Islet of Langerhans (tissue), 1 donor: ENCODE measurements around the gene SCN4A.
"Not testable (repeated sequence)": the region's sequence is repeated elsewhere in the genome, so short reads cannot be mapped to it uniquely, and the experiment has no call there.

Experiments used
- FAIRE-seq: peaks from one replicate; lab custom pipeline; 2011; peaks lifted over from hg19 to GRCh38; lab: Jason Lieb, UNC

SCN4A gene

DNA sequence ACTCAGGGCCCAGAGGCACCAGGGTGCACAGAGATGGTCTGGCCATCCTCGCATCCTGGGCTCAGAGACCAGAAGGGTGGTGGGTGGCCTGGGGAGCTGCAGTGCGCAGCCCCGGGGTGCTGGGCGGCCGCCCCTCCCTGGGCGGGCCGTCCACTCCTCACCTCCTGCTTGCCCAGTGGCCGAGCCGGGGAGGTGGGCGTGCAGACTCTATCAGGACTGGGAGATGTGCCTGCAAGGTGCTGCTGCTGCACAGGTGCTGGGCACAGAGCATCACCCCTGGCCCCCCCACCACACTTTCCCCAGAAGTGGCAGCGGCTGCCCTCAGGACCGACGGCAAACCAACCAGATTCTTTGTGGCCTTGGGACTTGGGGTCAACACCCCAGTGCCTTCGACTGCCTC lies at the start of gene SCN4A:
TSS of gene SCN4A (minus strand) at position 123 of the 400 bp plus-strand sequence. CDS start at position 46, 77 bp downstream.
- no peak for FAIRE-seq

DNA sequence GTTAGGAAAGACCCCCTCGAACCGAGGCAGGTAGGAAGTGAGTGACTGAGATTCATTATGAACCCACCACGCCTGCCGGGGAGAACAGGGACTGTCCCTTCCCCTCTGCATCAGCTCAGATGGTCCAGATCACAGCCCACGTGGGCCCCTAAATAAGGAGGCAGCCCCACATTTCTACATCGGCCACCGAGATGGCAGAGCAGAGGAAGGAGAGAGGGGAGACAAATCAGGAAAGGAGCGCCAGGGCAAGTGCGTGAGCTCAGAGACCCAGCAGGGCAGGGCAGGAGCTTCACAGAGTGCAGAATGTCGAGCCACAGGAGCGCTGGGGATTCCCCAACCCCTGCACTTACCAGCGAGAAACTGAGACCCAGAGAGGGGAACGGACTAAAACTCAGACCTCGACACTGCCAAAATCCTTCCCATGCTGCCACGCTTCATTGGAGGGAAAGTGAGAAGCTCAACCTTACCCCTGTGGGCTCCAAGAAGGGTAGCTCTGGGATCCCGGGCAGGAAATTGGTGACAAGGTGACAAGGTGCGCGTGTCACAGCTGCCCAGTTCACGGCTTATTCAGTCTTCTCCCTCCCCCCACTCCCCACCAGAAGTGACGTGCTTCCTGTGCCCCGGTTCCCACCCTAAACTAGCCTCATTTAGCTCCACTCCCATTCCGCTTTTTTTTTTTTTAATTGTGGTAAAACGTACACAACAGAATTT lies 47.5 kb upstream of the SCN4A start, which contains the start of gene ICAM2:
TSS of gene ICAM2 (minus strand) at position 578 of the 711 bp plus-strand sequence. CDS start 13,942 bp downstream, outside the sequence.
- no peak for FAIRE-seq

DNA sequence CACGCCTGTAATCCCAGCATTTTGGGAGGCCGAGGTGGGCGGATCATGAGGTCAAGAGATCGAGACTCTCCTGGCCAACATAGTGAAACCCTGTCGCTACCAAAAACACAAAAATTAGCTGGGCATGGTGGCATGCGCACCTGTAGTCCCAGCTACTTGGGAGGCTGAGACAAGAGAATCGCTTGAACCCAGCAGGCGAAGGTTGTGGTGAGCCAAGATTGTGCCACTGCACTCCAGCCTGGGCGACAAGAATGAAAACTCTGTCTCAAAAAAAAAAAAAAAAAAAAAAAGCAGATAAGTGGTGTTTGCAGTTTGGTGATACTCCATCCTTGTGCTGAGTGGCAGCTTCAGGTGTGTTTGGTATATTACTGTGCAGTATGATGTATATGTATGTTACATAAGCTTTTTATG lies 46.8 kb upstream of the SCN4A start:
- FAIRE-seq, result not testable (repeated sequence)

DNA sequence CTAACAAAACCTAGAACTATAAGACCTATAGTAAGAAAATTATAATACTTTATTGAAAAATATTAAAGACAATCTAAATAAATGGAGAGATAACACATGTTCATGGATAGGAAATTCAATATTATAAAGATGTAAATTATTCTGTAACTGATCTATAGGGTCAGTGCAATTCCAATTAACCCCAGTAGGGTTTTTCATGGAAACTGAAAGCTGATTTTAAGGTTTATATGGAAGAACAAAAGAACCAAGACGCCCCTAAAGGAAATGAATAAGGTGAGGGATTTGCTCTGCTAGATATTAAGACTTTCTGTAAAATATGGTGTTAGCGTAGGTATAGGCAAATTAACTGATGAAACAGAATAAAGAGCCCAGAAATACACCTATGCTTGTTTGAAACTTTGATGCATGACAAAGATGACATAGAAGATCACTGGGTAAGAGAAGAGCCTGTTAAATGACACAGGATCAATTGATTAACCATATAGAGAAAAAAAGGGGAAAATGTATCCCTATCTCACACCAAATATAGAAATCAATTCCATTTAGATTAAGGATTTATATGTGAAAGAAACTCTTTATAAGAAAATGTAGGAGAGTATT lies 44.8 kb upstream of the SCN4A start:
- no peak for FAIRE-seq

DNA sequence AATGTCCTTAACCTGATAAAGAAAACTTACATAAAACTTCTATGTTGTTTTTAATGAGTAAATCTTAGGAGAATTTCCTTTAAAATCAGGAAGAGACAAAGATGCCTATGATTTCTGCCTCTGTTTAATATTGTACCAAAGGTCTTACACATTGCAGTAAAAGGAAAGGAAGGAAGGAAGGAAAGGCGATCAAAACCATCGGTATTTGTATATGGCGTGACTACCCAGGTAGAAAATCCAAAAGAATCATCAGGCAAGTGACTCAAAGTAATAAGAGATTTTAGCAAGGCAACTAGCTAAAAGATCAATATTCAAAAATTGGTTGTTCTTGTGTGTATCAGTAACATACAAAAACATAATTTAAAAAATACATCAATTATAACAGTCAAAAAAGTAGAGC lies 44.3 kb upstream of the SCN4A start:
- FAIRE-seq, result no peak

DNA sequence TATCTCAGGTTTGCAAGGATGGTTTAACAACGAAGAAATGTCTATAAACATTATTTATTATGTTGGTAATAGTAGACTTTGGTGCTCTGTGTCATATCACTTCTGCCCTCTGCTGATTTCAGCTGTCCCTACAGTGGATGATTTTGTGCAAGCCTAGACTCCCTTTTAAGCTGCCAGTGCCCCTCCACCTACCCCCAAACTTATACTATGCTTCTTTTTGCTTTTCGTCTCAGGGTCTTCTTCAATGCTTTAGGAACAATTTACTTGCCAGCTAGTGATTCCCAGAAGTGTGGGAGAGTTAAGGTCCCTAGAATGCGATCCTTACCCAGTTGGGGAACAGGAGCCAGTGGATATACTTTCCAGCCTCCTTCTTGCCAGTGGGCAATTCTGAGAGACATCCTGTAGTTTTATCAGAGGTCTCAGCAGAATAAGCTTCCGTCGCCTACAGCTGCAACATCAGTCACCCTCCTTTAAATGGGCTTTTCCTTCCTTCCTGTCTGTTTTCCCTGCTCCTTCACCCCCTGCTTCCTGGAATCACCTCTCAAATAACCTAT lies 43.6 kb upstream of the SCN4A start:
- no peak for FAIRE-seq

DNA sequence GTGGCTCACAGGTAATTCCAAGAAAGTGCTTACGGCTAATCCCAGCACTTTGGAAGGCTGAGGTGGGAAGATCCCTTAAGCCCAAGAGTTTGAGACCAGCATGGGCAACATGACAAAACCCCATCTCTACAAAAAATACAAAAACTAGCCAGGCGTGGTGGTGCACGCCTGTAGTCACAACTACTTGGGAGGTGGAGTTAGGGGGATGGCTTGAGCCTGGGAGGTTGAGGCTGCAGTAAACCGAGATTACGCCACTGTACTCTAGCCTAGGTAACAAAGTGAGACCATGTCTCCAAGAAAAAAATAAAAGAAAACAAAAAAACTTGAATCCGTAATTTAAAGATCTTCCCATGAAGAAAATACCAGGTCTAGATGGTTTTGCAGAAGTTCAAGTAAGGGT lies 42.7 kb upstream of the SCN4A start:
- FAIRE-seq, result no peak

DNA sequence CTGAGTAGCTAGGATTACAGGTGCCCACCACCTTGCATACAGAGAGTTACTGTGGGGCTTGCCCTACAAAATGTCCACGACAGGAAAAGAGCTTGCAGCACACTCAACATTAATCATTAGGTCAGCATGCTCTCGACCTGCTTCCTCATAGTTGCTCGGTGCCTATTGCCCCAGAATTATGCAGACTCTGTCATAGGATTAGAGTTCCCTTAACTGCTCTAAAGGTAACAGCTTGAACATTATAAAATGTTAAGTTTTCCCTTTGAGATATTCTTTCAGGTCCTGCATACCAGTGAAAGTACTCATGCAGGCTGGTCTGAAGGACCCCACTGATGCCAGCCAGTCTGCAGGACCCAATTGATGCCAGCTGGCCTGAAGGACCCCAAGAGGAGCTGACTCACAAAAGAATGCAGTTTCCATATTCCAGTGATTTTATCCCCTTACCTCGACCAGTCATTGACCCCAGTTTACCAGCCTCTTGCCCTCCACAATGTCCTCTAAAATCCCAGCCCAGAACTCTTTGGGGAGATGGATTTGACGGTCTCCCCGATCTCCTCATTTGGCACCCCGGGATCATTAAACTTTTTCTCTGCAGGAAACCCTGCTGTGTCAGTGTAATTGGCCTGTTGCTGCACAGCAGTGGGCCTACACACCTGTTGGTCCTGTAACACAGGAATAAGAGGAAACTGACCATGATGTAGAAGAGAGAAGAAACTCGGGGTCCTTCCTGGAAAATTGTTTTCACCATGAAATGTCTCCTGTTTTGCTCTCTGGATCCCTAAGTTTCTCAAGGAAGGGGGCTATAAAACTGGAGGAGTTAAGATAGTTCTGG lies 37.1 kb upstream of the SCN4A start:
- FAIRE-seq, result no peak

DNA sequence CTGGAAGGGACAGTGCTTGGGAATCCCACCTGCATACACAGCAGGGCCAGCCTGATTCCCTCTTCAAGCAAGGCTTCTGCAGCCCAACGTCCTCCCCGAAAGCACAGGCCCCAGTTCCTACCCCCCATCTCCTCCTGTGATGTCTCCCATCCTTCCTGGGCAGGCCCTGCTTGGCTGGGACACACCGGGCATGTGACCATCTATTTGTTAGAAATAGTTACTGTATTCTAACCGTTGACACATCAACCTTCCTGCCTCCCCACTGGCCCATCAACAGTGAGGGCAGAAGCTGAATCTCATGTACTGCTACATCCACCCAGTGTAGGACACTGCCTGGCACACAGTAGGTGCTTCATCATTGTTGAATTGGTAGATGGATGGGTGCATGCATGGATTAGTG lies 36.1 kb upstream of the SCN4A start:
- no peak for FAIRE-seq

DNA sequence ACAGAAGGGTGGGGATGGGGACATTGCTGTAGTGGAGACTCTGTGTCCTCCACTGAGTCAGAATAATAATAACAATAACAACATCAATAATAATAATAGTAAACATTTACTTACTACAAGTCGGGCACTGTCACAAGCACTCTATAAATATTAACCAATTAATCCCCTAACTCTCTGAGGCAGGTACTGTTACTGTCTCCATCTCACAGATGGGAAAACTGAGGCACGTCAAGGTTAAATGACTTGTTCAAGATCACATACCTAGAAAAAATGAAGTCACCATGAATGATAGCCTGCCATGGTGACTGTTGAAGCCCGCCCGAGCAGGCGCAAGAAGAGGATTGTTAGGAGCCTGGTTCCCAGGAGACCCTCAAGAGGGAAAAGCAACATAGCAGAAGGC lies 35.6 kb upstream of the SCN4A start:
- no peak for FAIRE-seq

DNA sequence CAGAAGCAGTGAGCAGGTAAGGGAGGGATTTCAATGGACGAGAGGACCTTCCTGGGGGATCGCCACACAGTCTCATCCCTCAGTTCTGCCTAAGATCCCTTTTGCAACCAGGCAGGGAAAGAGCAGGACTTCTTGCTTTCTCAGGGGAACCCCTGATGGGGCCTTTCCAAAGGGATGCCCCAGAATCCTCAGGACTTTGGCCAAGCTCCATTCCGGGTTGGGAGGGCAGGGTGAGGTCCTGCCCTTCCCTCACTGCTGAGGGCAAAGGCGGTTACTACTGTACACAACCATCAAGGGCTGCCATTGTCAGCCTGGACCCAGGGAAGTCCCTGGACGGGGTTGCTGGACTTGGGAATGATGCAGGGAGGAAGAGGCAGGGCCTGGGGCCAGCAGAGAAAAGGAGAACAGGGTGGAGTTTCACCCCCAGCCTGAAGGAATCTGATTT lies 35.1 kb upstream of the SCN4A start:
- no peak for FAIRE-seq

DNA sequence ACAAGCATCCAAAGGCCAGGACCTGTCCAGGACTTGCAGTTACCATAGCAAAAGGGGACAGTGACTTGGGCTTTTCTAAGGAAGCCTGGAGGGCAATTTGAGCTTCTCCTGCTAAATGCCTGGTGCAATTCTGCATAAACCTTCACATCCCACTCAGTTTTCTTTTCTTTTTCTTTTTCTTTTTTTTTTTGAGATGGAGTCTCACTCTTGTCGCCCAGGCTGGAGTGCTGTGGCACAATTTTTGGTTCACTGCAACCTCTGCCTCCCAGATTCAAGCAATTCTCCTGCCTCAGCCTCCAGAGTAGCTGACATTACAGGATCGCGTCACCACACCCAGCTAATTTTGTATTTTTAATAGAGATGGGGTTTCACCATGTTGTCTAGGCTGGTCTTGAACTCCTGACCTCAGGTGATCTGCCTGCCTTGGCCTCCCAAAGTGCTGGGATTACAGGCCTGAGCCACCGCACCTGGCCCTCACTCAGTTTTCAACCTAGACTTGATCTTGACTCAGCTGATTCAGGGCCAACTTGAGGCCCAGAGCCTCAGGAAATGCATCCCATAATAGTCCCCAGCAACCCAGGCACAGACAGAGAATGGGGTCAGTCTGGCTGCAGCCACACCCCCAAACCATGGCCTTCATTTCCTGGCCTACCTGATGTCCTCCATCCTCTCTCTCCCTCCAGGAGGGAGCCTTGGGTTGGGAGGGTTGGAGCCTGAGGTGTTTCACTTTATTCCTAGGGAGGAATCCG lies 34.5 kb upstream of the SCN4A start:
- not testable (repeated sequence) for FAIRE-seq

DNA sequence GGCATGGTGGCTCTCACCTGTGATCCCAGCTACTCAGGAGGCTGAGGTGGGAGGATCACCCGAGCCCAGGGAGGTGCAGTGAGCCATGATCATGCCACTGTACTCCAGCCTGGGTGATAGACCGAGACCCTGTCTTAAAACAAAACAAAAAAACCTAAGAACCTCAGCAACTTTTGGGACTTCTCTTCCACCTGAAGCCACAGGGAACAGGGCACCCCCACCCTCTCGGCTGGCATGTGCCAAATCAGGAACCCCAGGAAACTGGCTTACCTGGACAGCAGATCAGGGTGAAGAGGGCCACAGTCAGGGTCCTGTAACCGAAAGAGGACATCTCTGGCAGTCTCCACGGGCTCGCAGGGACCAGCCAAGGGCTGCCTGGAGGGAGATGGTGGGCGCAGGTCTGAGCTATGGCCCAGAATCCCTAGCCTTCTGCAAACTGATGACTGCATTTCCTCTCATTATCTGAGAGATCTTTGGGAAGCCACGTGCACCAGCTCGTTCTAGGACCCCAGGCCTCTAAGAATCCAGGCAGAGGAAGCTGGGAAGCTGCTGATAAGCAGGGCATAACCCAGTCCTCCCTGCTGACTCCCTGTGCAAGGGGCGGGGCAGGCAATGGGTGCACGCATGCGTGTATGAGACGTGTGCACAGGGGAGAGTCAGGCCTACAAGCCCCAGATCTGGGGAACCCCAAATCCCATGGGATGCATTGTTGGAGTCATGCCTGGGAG lies 33.8 kb upstream of the SCN4A start:
- FAIRE-seq, result no peak

DNA sequence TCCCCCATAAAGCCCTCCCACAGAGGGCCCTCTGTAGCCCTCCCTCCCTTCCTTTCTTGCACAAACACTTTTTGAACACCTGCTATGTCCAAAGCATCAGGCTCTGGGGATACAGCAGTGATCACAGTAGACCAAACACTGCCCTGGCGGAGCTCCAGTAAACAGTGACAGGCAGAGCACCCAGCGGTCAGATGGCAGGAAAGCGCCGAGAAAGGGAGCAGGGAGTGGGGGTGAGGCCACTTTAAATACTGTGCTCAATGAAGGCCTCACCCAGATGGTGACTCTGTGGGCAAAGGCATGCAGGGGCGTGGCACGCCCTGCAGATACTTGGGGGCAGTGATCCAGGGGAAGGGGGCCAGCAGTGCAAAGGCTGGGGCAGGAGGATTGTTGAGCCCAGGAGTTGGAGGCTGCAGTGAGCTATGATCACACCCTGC lies 33.0 kb upstream of the SCN4A start:
- FAIRE-seq, result no peak

DNA sequence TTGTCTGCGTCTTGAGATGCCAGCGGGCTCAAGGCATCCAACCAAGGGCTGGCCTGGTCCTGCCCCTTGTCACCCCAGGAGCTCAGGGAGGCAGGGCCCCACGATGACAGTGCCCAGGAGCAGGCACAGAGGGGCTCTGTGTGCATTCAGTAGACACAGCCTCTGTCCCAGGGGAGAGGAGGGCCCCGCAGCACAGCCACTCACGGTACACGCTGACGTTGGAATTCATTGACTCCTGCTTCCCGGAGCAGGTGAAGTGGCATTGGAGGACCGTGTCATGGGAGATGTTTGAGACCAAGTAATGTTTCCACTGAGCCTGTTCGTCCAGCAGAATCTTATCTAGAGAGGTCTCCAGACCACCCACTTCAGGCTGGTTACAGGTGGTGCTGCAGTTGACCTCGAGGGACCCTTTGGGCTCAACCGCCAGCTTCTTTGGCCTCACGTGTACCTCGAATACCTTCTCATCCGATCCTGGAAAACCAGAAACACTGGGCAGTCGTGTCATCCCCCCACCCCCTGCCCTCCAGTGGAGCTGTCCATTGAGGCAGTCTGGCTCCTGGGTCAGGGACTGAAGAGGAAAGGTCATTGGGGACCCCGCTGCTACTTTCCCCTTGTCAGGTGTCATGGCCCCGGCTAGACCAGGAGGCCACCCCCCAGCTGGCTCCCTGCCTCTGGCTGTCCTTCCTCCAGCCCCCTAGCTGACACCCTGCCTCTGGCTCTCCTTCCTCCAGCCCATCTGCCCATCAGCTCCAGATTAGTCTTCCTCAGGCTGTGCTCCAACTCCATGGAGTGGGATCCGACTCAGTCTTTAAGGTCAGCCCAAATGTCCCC lies 32.4 kb upstream of the SCN4A start:
- FAIRE-seq, result no peak

DNA sequence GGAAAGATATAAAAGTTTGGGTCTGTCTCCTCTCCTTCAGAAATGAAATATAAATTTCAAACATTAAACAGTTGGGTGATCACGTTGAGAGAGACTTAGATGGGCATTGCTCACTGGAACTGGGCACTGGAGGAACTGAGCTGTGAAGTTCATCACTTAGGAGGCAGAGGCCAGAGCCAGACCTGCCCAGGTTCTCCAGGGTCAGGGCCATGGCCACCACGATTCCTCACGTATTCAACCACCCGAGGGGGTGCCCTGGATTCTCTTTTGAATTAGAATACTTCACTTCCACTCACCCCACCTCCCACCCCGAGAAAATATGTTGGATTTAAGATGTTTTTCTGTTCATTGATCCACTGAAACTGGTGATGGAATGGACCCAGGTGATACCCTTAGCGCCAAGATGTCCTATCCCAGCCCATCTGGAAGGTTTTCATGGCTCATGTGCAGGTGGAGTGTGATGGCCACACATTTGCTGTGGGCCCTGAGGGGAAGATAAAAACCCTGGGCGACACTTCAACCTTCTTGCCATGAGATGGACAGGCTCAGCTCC lies 31.6 kb upstream of the SCN4A start:
- FAIRE-seq, result no peak

DNA sequence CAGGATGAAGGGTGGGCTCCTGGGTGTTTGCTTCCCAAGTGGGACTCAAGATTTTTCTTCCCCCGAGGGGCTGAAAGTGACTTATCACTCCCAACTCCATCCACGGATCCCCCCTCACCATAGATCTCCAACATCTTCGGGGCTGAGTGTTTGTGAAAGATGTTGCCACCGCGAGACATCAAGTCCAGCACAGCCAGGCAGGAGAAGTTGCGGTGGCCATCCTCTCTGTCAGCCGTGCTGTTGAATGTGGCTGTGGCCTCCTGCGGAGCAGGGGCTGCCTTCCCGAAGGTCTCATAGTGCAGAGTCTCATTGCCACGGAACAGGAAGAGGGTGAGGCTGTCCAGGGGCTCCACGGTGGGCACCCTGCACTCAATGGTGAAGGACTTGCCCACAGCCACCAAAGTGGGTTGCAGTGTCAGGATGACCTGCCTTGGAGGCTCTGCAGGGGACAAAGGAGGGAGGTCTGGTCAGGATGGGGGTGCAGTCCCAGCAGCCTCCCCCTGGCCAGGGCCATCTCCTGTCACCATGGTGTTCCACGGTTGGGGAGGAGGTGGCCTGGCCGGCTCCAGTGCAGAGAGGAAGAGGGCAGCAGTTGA lies 30.9 kb upstream of the SCN4A start:
- no peak for FAIRE-seq

DNA sequence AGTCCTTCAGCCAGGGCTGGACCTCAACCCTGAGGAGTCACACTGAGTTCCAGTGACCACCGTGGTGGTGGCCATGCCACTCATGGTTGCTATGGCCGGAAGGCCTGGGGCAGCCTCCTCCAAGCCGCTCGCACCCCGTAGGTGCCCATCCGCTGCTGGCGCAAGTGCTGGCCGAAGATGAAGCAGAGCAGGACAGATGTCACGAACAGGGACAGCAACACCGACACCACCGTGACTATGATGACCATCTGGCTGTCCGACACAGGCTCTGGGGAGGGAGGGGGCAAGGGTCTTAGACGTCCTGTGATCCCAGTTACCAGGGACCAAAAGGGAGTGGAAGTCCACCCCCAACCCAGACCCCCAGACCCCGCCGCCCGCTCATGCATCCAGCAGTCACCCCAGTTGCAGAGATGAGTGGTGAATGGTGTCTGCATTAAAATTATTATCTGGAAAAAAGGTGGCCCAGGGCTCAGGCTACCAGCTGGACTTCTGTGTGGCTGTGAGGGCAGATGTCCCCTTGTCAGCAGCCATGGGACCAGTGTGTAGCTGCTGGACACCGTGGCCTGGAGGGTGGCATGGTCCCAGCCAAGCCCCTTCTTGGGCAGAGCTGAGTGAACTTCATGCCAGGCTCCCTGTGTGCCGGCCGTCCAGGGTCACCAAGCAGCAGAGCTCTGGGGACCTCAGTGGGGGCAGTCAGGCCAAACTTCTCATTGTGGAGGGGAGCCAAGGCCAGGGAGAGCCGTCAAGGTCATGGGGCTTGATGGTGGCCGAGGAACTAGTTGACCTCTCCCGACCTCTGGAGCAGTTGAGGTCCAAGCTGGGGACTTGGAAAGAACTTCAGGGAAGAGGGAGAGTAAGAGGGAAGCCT lies 30.2 kb upstream of the SCN4A start:
- FAIRE-seq, result no peak
